CD8-positive, alpha-beta memory T cell (primary cell): ENCODE results near the gene SYPL1. TPM values are rescaled to one million over a fixed set of nuclear protein-coding genes. Genes with fewer than 3 reads are reported as not detected.

ENCODE experiments used
- CTCF ChIA-PET: fragments of 350-600 bp; sonication (Branson Sonifier 250); formaldehyde crosslinking; loops from one replicate; lab custom pipeline; 2021; ENCODE audit warnings: antibody characterized with exemption; lab: Charles Lee
- POLR2A ChIA-PET: fragments of 350-600 bp; sonication (Branson Sonifier 250); formaldehyde crosslinking; loops from one replicate; lab custom pipeline; 2021; ENCODE audit warnings: antibody characterized with exemption; lab: Charles Lee
- DNase-seq, 5 donors: peaks; one replicate each; pipeline versions ENCODE4 v3.0.0 to v3.0.0-alpha.2; 2020 to 2022; ENCODE audit warnings: mixed read lengths in 1 of 5
- H3K27ac ChIP-seq: one replicate; pipeline ENCODE4 v1.7.0; 2013; ENCODE audit warnings: low read depth, mild to moderate bottlenecking, low read length, moderate library complexity
- H3K27me3 ChIP-seq: 2 replicates; pipeline ENCODE4 v1.7.0; 2013; ENCODE audit warnings: low read length, mild to moderate bottlenecking; ENCODE audit not compliant: insufficient read depth, poor library complexity, severe bottlenecking
- H3K36me3 ChIP-seq: 2 replicates; pipeline ENCODE4 v1.7.0; 2013; ENCODE audit warnings: mild to moderate bottlenecking, low read length, moderate library complexity; ENCODE audit not compliant: insufficient read depth
- H3K4me1 ChIP-seq: 2 replicates; pipeline ENCODE4 v1.7.0; 2013; ENCODE audit warnings: mild to moderate bottlenecking, low read length, moderate library complexity; ENCODE audit not compliant: insufficient read depth
- H3K4me3 ChIP-seq: 2 replicates; pipeline ENCODE4 v1.7.0; 2013; ENCODE audit warnings: mild to moderate bottlenecking, low read length
- H3K9me3 ChIP-seq: 2 replicates; pipeline ENCODE4 v1.7.0; 2013; ENCODE audit warnings: mild to moderate bottlenecking, low read length
- H3K27ac Mint-ChIP-seq, 8 donors: one replicate each; pipeline ENCODE4 v1.8.0; 2020 to 2021; ENCODE audit warnings: mixed read lengths in 8 of 8, mild to moderate bottlenecking in 6 of 8, inconsistent platforms in 3 of 8, moderate library complexity in 3 of 8
- H3K27me3 Mint-ChIP-seq, 2 donors: one replicate each; pipeline ENCODE4 v1.8.0; 2020 to 2021; ENCODE audit warnings: mixed read lengths in 2 of 2, mild to moderate bottlenecking in 1 of 2, moderate library complexity in 1 of 2
- H3K36me3 Mint-ChIP-seq, 3 donors: one replicate each; pipeline ENCODE4 v1.8.0; 2020 to 2021; ENCODE audit warnings: mixed read lengths in 3 of 3, inconsistent platforms in 1 of 3, mild to moderate bottlenecking in 1 of 3
- H3K4me1 Mint-ChIP-seq, 3 donors: one replicate each; pipeline ENCODE4 v1.8.0; 2020 to 2021; ENCODE audit warnings: mixed read lengths in 3 of 3, inconsistent platforms in 1 of 3, mild to moderate bottlenecking in 1 of 3
- H3K4me3 Mint-ChIP-seq, 7 donors: one replicate each; pipeline ENCODE4 v1.8.0; 2020 to 2021; ENCODE audit warnings: mixed read lengths in 7 of 7, mild to moderate bottlenecking in 6 of 7, moderate library complexity in 4 of 7, inconsistent platforms in 2 of 7
- H3K9me3 Mint-ChIP-seq, 5 donors: one replicate each; pipeline ENCODE4 v1.8.0; 2020 to 2022; ENCODE audit warnings: mixed read lengths in 5 of 5, mild to moderate bottlenecking in 3 of 5, moderate library complexity in 2 of 5, inconsistent platforms in 1 of 5
- polyA plus RNA-seq: library from polyadenylated mRNA; unstranded; fragments of 300-500 nt; fragmentation: Illumina TruSeq; gene quantifications from one replicate; pipeline ENCODE4 v1.2.3, GENCODE V29; 2021
- total RNA-seq, 2 experiments: library from RNA; stranded (reverse); gene quantifications; one replicate each; pipeline ENCODE4 v1.2.3, GENCODE V29; 2021

The SYPL1 gene
- total and polyA plus RNA-seq, 3 experiments from 2014 or later: 33.1 to 63.0 (median 33.7) TPM

GRCh38 chr7:106110885-106111654 is 1.0 kb downstream of the SYPL1 start:
- no peaks in the 10 kb centered on the region for H3K9me3 ChIP-seq
- Mint-ChIP-seq H3K9me3 (no peaks in the 10 kb centered on the region), H3K27ac (peak overlapping the region; percentile 69 to 96 (median 91)), H3K4me1 (peaks cover 47 to 71% (median 62%) of the 10 kb centered on the region in 3 donors), H3K4me3 (peak overlapping the region; percentile 78 to 92 (median 89)), H3K27me3 (no peaks in the 10 kb centered on the region), H3K36me3 (peaks cover 0 to 13% (median 0%) of the 10 kb centered on the region in 3 donors)
- H3K27ac ChIP-seq: peak overlapping the region; percentile 82
- H3K36me3 ChIP-seq: no peaks in the 10 kb centered on the region
- H3K27me3 ChIP-seq: no peaks in the 10 kb centered on the region
- H3K4me3 ChIP-seq: peak overlapping the region; percentile 64
- H3K4me1 ChIP-seq: peaks cover 62% of the 10 kb centered on the region
- DNase-seq: peak in 2 of 5 donors; percentile 1 to 21
- ChIA-PET CTCF (interaction anchor here (1.0 to 1.2 kb wide), 4 partner anchors 8 to 43 kb away, joined by 3 to 4 read pairs (median 3); no protein-coding TSS in a partner anchor), POLR2A (interaction anchor here (0.6 to 2.4 kb wide), 10 partner anchors 8 to 1057 kb away, joined by 3 to 28 read pairs (median 4); partner anchors contain the start of gene HBP1)

GRCh38 chr7:106110238-106110560 is 1.9 kb downstream of the SYPL1 start:
- Mint-ChIP-seq H3K9me3 (no peaks in the 10 kb centered on the region), H3K4me3 (peak overlapping the region; percentile 27 to 92 (median 49)), H3K27ac (peak overlapping the region in 7 of 8 donors; percentile 0 to 92 (median 51)), H3K36me3 (peaks cover 0 to 17% (median 4%) of the 10 kb centered on the region in 3 donors), H3K27me3 (no peaks in the 10 kb centered on the region), H3K4me1 (peaks cover 50 to 74% (median 69%) of the 10 kb centered on the region in 3 donors)
- POLR2A ChIA-PET: interaction anchor here (0.6 kb wide), 1 partner anchor 38 kb away, joined by 11 read pairs; no protein-coding TSS in a partner anchor
- no peak overlapping the region for H3K27ac ChIP-seq
- H3K4me1 ChIP-seq: peaks cover 53% of the 10 kb centered on the region
- CTCF ChIA-PET: interaction anchor here (1.2 kb wide), 1 partner anchor 44 kb away, joined by 3 read pairs; no protein-coding TSS in a partner anchor
- no peaks in the 10 kb centered on the region for H3K27me3 ChIP-seq
- H3K9me3 ChIP-seq: no peaks in the 10 kb centered on the region
- H3K4me3 ChIP-seq: peak overlapping the region; percentile 32
- H3K36me3 ChIP-seq: no peaks in the 10 kb centered on the region
- DNase-seq: no peak

GRCh38 chr7:106109521-106110237 is 2.4 kb downstream of the SYPL1 start:
- Histone ChIP-seq H3K4me1 (peaks cover 50% of the 10 kb centered on the region), H3K27me3 (no peaks in the 10 kb centered on the region), H3K9me3 (no peaks in the 10 kb centered on the region), H3K4me3 (peak overlapping the region; percentile 32), H3K36me3 (no peaks in the 10 kb centered on the region), H3K27ac (no peak overlapping the region)
- H3K27ac Mint-ChIP-seq: peak overlapping the region in 7 of 8 donors; percentile 16 to 92 (median 51)
- H3K36me3 Mint-ChIP-seq: peaks cover 0 to 17% (median 4%) of the 10 kb centered on the region in 3 donors
- ChIA-PET POLR2A (no interaction called here), CTCF (interaction anchor here (0.7 to 1.2 kb wide), 2 partner anchors 36 to 45 kb away, joined by 3 read pairs; no protein-coding TSS in a partner anchor)
- peaks cover 50 to 74% (median 69%) of the 10 kb centered on the region in 3 donors for H3K4me1 Mint-ChIP-seq
- no peak for DNase-seq
- no peaks in the 10 kb centered on the region for H3K27me3 Mint-ChIP-seq
- H3K9me3 Mint-ChIP-seq: no peaks in the 10 kb centered on the region
- peak overlapping the region; percentile 27 to 92 (median 49) for H3K4me3 Mint-ChIP-seq

- peak overlapping the region in 5 of 7 donors; percentile 0 to 13 (median 3) for H3K4me3 Mint-ChIP-seq
- peak in 2 of 5 donors; percentile 5 to 36 for DNase-seq
- no peaks in the 10 kb centered on the region for H3K9me3 Mint-ChIP-seq
- H3K27me3 Mint-ChIP-seq: no peaks in the 10 kb centered on the region
- peak overlapping the region in 5 of 8 donors; percentile 1 to 26 (median 3) for H3K27ac Mint-ChIP-seq
- H3K27ac ChIP-seq: no peak overlapping the region
- no peaks in the 10 kb centered on the region for H3K36me3 ChIP-seq
- peaks cover 0 to 17% (median 4%) of the 10 kb centered on the region in 3 donors for H3K36me3 Mint-ChIP-seq
- H3K4me1 ChIP-seq: peaks cover 45% of the 10 kb centered on the region
- ChIA-PET POLR2A (interaction anchor here (1.0 to 1.5 kb wide), 2 partner anchors 28 to 37 kb away, joined by 4 to 5 read pairs; no protein-coding TSS in a partner anchor), CTCF (interaction anchor here (0.7 kb wide), 1 partner anchor 37 kb away, joined by 3 read pairs; no protein-coding TSS in a partner anchor)
- no peaks in the 10 kb centered on the region for H3K27me3 ChIP-seq
- H3K4me3 ChIP-seq: no peak overlapping the region
- H3K4me1 Mint-ChIP-seq: peaks cover 49 to 74% (median 66%) of the 10 kb centered on the region in 3 donors
- no peaks in the 10 kb centered on the region for H3K9me3 ChIP-seq
Measured at GRCh38 chr7:106108991-106109390, 3.1 kb downstream of the SYPL1 start.

- POLR2A ChIA-PET: no interaction called here
- H3K4me3 Mint-ChIP-seq: no peak overlapping the region
Measured at GRCh38 chr7:106104721-106105260, 7.3 kb downstream of the SYPL1 start.

GRCh38 chr7:106102387-106102966 is 9.6 kb downstream of the SYPL1 start:
- H3K27me3 Mint-ChIP-seq: no peaks in the 10 kb centered on the region
- Histone ChIP-seq H3K36me3 (no peaks in the 10 kb centered on the region), H3K27ac (no peak overlapping the region), H3K27me3 (no peaks in the 10 kb centered on the region), H3K4me3 (no peak overlapping the region), H3K9me3 (no peaks in the 10 kb centered on the region), H3K4me1 (peaks cover 27% of the 10 kb centered on the region)
- H3K9me3 Mint-ChIP-seq: no peaks in the 10 kb centered on the region
- H3K4me3 Mint-ChIP-seq: no peak overlapping the region
- ChIA-PET CTCF (interaction anchor here (1.1 to 1.5 kb wide), 3 partner anchors 9 to 51 kb away, joined by 3 read pairs; partner anchors contain the start of gene SYPL1), POLR2A (interaction anchor here (1.2 kb wide), 2 partner anchors 10 to 12 kb away, joined by 4 to 6 read pairs; partner anchors contain the start of gene SYPL1)
- H3K4me1 Mint-ChIP-seq: peaks cover 52 to 83% (median 65%) of the 10 kb centered on the region in 3 donors
- DNase-seq: no peak
- H3K27ac Mint-ChIP-seq: peak overlapping the region in 2 of 8 donors; percentile 47 to 68
- peaks cover 0 to 21% (median 11%) of the 10 kb centered on the region in 3 donors for H3K36me3 Mint-ChIP-seq

More at GRCh38 chr7:106104721-106105260, 7.3 kb downstream of the SYPL1 start:
- H3K4me1 ChIP-seq: peaks cover 39% of the 10 kb centered on the region
- Mint-ChIP-seq H3K27ac (peak overlapping the region in 1 of 8 donors; percentile 23), H3K27me3 (no peaks in the 10 kb centered on the region), H3K9me3 (no peaks in the 10 kb centered on the region), H3K4me1 (peaks cover 58 to 86% (median 70%) of the 10 kb centered on the region in 3 donors), H3K36me3 (peaks cover 0 to 8% (median 6%) of the 10 kb centered on the region in 3 donors)
- CTCF ChIA-PET: no interaction called here
- H3K27ac ChIP-seq: no peak overlapping the region
- DNase-seq: no peak
- H3K9me3 ChIP-seq: no peaks in the 10 kb centered on the region
- H3K27me3 ChIP-seq: no peaks in the 10 kb centered on the region
- no peaks in the 10 kb centered on the region for H3K36me3 ChIP-seq
- H3K4me3 ChIP-seq: no peak overlapping the region

- ChIA-PET POLR2A (no interaction called here), CTCF (interaction anchor here (1.3 kb wide), 1 partner anchor 11 kb away, joined by 3 read pairs; the partner anchor contains the start of gene SYPL1)
- H3K27me3 Mint-ChIP-seq: no peaks in the 10 kb centered on the region
- no peaks in the 10 kb centered on the region for H3K36me3 ChIP-seq
- peaks cover 0 to 22% (median 12%) of the 10 kb centered on the region in 3 donors for H3K36me3 Mint-ChIP-seq
- H3K27me3 ChIP-seq: no peaks in the 10 kb centered on the region
- no peak overlapping the region for H3K4me3 Mint-ChIP-seq
- no peak overlapping the region for H3K27ac ChIP-seq
- H3K9me3 Mint-ChIP-seq: no peaks in the 10 kb centered on the region
- H3K27ac Mint-ChIP-seq: no peak overlapping the region
- no peak overlapping the region for H3K4me3 ChIP-seq
- H3K4me1 ChIP-seq: peaks cover 27% of the 10 kb centered on the region
- no peaks in the 10 kb centered on the region for H3K9me3 ChIP-seq
- no peak for DNase-seq
- peaks cover 52 to 79% (median 65%) of the 10 kb centered on the region in 3 donors for H3K4me1 Mint-ChIP-seq
Measured at GRCh38 chr7:106101726-106102125, 10.4 kb downstream of the SYPL1 start.
